Stimulated activated CD8-positive, alpha-beta memory T cell treated with anti-CD3 and anti-CD28 coated beads, Interleukin-2, amount 100 ng/mL, for 1 hour (primary cell): ENCODE measurements around the gene IDI2.
"Not testable (repeated sequence)": the region's sequence is repeated elsewhere in the genome, so short reads cannot be mapped to it uniquely, and the experiment has no call there.

Experiments
- DNase-seq, 2 donors: peaks; one replicate each; pipeline ENCODE4 v3.0.0-alpha.2; 2020; ENCODE audit warnings: low read depth in 2 of 2

Gene IDI2

GRCh38 chr10:1047937-1048336, 22.3 kb upstream of the IDI2 start:
- no peak for DNase-seq

GRCh38 chr10:1045415-1045814, 19.8 kb upstream of the IDI2 start:
- DNase-seq, result no peak

- DNase-seq, result no peak
Measured at GRCh38 chr10:1044964-1045363, 19.3 kb upstream of the IDI2 start.

GRCh38 chr10:1044146-1044545, 18.5 kb upstream of the IDI2 start:
- DNase-seq, result no peak

- no peak for DNase-seq
Measured at GRCh38 chr10:1043532-1043995, 17.9 kb upstream of the IDI2 start.

GRCh38 chr10:1041514-1041913, 15.9 kb upstream of the IDI2 start:
- DNase-seq, result no peak

GRCh38 chr10:1040133-1040532, 14.5 kb upstream of the IDI2 start:
- no peak for DNase-seq

GRCh38 chr10:1038769-1039168, 13.1 kb upstream of the IDI2 start:
- not testable (repeated sequence) for DNase-seq

- DNase-seq, result no peak
Measured at GRCh38 chr10:1037098-1037497, 11.4 kb upstream of the IDI2 start.

- no peak for DNase-seq
Measured at GRCh38 chr10:1036341-1036791, 10.7 kb upstream of the IDI2 start.

GRCh38 chr10:1035201-1035600, 9.5 kb upstream of the IDI2 start:
- no peak for DNase-seq

GRCh38 chr10:1034758-1035157, 9.1 kb upstream of the IDI2 start:
- DNase-seq, result no peak

- DNase-seq, result no peak
Measured at GRCh38 chr10:1033601-1034000, 7.9 kb upstream of the IDI2 start.

GRCh38 chr10:1029838-1030237, 4.2 kb upstream of the IDI2 start:
- DNase-seq, result no peak

- no peak for DNase-seq
Measured at GRCh38 chr10:1026578-1026977, 919 bp upstream of the IDI2 start.

- no peak for DNase-seq
Measured at GRCh38 chr10:1024103-1024502, 1.6 kb downstream of the IDI2 start.

GRCh38 chr10:1022413-1022812, 3.2 kb downstream of the IDI2 start:
- no peak for DNase-seq

GRCh38 chr10:1020958-1021357, 4.7 kb downstream of the IDI2 start:
- no peak for DNase-seq

- no peak for DNase-seq
Measured at GRCh38 chr10:1020460-1020859, 5.2 kb downstream of the IDI2 start.

- no peak for DNase-seq
Measured at GRCh38 chr10:1019362-1019761, 6.3 kb downstream of the IDI2 start.

GRCh38 chr10:1015688-1016087, 10.0 kb downstream of the IDI2 start:
- no peak for DNase-seq

- DNase-seq, result no peak
Measured at GRCh38 chr10:1011696-1012095, 14.0 kb downstream of the IDI2 start.

- no peak for DNase-seq
Measured at GRCh38 chr10:1010703-1011102, 15.0 kb downstream of the IDI2 start.

GRCh38 chr10:1009947-1010346, 15.7 kb downstream of the IDI2 start:
- not testable (repeated sequence) for DNase-seq

GRCh38 chr10:1009071-1009494, 16.6 kb downstream of the IDI2 start:
- DNase-seq, result no peak
